Cerebellar cortex (tissue), 1 donor: Measurements from ENCODE around the gene LRRC4C.

Experiments
- DNase-seq: peaks from one replicate; pipeline ENCODE4 v3.0.0-alpha.2; 2015; ENCODE audit warnings: low spot score

The LRRC4C gene

DNA sequence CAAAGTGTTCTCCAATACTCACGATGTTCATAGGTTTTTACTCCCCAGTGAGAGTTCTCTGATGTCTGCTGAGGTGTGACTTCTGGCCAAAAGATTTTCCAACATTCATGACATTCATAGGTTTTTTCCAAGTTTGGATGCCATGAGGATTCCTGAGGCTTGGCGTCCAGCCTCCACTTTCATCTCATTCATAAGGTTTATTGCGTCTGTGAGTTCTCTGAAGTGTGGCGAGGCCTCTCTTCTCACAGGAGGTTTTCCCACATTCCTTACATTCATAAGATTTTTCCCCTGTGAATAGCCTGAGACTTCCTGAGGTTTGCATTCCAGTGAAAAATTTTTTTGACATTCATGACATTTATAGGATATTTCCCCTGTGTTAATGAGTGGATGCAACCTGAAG, 1014.1 kb downstream of the LRRC4C start:
- no peak for DNase-seq

DNA sequence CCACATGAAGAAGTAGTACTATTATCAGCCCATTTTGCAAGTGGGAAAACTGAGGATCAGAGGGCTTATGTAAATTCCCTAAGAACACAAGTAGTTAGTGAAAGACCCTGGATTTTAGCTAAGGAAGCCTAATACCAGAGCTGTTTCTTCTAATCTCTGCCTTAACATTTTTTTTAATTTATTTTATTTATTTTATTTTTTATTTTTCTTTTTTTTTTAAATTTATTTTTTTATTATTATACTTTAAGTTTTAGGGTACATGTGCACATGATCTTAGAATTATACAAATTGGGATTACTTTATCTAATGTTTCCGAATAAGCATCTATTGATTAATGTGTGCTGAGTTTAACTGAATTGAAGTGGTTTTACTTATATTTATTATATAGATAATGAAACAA, 1015.3 kb downstream of the LRRC4C start:
- DNase-seq, result no peak

DNA sequence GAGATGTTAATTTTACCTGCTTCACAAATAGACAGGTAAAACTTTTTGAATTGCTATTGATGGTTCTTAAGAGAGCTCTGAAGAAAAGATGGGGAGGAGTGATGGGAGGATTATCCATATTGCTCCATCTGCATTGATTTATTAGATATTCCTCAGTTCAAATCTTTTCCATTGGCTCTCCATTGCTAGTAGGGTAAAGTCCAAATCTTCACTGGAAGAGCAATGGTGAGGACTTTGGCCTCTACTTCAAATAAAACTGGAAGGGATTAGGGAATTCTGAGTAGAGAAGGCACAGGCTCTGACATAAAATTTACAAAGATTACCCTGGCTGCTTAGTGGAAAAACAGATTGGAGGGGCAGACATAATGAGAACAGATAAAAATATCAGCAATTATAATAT, 1024.1 kb downstream of the LRRC4C start:
- DNase-seq, result no peak

DNA sequence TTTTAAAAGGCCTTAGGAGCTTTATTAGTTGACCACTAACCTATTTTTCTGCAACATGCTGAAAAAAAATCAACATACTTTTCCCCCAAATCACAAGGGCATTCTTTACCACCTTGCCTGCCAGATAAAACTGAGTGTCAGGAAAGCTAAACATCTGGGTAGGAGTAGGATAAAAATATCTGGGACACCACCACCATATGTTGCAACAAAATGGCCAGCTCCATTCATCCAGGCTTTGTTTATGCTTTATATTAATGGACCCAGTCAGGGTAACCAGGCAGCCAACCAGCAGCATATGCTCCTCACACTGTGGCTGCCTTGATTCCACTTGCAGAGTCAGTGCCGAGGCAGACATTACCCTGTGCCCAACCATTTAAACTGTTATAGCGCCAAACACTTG, 1024.5 kb downstream of the LRRC4C start:
- DNase-seq, result peak; percentile 52

DNA sequence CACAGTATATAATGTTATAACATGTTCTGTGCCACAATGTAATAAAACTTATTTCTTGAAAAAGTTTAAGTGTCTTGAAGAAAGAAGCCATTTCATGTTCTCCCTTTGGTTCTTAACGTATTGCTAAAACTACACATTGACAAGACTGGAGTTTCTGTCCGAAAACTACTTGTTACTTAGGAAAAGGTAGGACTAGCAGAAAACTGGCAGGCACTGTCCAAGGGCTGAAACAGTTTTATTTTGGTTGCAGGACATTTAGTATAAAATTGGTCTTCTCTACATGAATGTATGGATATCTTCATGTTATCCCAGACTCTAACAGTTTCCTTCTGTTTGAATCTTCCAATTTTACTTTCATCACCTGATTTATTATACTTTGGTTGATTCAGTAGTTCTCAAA, 1027.1 kb downstream of the LRRC4C start:
- no peak for DNase-seq

DNA sequence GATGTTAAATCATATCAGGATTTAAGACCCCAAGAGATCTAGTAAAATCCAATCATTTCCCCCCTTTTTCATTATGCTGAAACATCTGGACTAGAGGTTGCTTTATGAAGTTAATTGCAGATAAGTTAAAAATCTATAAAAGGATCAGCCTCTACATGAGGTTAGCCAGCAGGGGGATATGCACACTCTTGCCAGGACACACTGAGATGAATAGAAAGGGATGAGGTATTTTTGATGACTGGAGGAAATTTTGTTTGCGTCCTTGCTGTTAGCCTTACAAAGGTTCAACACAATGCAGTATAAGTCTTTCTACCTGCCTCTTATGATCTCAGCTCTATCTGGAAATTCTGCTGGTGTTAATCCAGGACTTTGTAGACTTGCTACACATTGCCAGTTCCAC, 1034.3 kb downstream of the LRRC4C start:
- DNase-seq, result no peak

DNA sequence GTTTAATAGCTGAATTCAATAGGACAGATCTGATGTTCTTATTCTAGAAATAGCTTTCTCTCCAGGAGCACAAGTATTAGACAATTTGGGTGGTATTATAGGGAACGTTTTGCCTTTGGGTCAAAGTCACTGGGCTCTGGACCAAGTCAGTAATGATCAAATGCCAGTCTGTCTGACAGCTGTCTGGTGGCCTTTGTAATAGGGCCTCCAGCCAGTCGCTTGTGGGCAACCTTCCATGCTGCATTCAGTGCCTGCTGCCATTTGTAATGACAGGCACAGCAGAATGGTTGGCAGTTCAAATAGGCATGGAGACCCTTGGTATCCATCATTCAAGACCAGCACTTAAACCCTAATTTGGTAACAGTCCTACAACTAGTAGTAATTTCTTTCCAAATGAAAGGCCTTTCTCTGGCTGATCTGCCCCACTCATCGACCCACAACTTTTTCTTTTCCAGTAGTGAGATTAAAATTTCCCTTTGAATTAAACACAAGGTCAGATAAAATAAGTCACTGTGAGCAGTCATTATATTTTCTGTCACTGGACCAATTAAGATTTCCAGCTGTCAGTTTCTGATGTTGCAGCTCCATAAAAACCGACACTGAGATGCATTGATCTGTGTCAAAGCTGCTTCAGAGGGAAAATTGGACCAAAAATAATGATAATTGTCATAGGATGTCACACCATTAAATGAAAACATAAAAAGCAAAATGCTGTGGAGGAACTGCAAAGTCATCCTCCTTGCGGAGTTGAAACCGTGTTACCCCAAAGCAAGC, 1038.1 kb downstream of the LRRC4C start:
- DNase-seq, result no peak

DNA sequence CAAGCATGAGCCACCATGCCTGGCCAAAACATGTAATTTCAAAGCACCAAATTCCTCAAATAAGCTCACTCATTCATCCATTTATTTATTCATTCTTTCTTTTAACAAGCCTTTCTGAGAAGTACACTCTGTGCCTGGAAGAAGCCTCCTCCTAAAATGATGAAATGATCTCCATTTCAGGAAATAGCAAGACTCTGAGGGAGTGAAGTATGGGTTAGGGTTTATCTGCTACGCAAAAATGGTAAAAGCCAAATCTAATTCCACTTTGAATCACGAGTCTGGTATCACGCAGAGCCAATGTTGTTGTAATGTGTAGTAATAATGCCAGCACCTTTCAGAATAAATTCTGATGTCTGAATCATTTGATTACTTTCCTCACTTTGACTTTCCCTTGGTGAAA, 1041.8 kb downstream of the LRRC4C start:
- no peak for DNase-seq

DNA sequence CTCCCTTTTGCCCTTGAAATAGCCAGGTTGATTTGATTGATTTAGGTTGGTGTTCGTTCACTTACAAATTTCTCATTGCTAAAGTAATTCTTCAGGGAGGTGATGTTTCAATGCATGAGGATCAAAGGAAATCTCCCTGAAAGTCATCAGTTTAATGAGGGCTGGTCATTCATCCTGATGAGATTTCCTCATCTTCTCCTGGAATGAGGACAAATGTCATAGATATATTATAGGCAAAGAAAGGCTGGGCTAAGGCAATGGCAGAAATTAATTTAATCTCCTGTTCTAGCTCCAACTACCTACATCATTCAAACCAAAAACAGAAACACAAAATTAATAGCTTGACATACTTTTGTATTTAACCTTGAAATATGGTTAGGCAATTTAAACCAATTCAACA, 1052.1 kb downstream of the LRRC4C start:
- DNase-seq, result no peak

DNA sequence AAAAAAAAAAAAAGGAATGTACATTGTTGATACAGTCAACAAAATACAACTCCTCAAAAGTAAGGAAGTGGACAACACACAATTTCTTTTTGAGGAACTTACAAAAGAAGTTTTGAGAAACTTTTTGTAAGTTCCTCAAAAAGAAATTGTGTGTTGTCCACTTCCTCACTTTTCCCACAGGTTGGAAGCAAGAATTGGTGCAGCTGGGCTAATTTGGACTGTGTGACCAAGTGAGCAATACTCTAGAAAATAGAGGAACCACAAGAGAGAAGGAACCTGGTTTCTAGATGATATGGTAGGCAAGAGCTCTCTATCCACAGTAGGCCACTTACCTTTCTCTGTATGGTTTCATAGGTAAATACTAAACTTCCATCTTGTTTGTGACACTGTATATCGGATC, 1053.8 kb downstream of the LRRC4C start:
- DNase-seq, result no peak

DNA sequence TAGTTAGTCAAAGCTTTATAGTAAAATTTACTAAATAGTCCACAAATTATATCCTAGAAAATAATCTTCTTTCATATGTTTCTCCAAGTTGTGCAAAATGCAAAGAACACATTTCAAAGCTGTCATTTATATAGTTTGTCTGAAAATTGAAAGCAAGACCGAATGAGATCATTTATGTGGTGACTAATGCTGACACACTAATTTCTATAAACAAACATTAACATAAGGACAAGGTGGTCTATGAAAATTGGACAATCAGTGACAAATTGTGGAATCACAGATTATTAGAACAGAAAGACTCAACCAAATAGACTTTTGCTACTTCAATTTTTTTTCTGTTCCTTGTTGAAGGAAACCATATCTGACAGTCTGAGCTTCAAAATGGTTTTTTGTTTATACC, 1056.1 kb downstream of the LRRC4C start:
- no peak for DNase-seq

DNA sequence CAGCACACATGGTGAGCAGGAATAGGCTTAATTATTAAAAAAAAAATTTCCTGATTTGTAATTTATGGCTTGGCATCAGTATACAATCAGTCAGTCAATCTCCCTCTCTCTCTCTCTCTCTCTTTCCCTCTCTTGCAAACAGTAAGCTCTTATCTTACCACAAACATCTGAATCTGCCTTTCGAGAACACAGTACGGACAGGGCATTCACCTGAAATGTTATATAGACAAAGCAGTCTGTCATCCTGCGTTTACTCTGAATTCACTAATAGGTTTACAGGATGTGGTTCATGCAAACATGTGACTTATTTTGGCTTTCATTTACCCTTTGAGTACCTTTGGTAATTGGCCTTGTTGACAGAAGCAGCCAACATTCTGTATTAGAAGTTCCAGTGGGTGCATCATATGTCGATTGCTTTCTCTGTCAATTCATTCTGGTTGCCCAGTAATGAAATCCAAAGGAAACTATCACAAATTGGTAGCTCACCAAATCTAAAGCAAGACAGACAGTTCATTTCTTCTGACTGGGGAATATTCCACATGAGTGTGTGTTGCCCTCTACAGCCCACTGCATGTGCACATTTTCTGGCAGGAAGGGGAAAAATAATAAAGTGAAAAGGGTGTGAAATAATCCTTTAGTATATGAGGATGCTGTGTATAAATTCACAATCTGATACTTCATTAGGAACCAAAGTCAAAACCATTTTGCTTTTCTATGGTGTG, 1058.2 kb downstream of the LRRC4C start:
- DNase-seq, result no peak

DNA sequence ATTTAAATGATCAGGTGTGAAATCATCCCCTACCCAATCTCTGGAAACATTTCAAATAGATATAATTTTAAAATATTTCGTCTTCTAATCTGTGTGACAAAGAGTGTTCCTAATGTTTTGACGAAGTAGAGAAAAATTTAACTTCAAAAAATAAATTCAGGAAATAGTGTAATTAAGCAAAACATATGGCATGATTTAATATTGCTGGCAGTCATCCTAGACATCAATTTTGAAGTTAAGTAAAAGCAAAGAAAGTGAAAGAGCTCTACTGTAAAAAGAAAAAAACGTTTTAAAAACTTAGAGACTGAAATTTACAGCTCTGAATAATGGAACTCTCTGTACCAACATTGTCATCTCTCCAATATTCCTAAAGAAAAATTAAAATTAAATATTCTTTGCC, 1062.3 kb downstream of the LRRC4C start:
- no peak for DNase-seq

DNA sequence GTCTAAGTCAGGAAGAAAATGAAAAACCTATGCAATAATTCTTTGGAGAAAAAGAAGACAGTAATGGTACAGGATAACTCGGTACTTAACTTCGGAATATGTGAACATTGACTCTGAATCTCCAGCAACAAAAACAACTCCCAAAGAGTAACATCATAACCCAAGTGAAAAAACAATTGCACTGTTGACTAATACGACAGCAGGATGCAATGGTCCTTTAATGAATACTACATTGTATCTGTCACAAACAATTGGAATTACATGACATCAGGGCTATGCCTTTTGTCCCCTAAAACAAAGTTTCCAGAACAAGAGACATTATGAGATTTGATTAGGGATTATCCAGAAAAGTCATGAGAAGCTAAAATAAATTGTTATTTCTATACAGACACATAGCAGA, 1065.9 kb downstream of the LRRC4C start:
- DNase-seq, result no peak

DNA sequence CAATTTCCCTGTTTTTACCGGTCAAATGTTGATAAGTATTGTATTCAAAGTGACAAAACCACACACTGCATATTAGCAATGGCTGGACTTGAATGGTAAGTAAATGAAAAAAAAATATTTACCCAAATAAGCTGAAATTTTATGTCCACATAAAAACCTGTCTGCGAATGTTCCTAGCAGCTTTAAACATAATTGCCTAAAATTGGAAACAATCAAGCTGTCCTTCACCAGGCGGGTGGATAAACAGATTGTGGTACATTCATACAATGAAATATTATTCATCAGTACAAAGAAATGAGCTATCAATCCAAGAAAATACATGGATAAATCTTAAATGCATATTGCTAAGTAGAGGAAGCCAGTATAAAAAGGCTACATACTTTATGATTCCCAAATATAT, 1067.8 kb downstream of the LRRC4C start:
- no peak for DNase-seq

DNA sequence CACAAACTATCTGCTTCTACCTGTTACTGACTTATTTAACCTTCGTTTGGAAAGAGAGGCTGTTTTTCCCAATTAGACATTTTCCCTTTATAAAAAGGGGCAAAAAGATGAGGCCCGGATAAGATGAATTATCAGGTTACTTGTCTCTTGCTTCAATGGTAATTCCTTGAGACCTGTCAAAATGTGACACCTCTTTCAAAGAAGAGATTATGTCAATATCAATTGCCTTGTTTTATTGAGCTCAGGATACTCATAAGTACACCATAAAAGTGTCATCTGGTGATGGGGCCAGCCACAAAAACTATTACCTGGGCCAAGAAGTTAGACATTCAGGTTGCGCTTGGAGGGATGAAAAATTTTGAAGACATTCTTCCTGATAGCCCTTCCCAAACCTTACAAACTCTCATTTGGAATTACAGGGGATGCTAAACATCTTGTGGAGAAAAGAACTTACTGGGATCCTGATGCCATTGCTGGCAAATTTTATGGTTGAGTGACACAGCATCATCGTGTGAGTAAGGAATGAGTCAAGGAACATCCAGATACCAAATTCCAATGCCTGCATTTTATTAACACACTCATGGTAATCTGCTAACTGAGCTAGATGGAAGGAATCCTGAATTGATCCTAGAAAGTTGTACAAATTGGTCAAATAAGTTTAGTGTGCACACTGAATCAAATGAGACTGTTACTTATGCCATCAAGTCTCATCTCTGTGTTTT, 1071.2 kb downstream of the LRRC4C start:
- no peak for DNase-seq

DNA sequence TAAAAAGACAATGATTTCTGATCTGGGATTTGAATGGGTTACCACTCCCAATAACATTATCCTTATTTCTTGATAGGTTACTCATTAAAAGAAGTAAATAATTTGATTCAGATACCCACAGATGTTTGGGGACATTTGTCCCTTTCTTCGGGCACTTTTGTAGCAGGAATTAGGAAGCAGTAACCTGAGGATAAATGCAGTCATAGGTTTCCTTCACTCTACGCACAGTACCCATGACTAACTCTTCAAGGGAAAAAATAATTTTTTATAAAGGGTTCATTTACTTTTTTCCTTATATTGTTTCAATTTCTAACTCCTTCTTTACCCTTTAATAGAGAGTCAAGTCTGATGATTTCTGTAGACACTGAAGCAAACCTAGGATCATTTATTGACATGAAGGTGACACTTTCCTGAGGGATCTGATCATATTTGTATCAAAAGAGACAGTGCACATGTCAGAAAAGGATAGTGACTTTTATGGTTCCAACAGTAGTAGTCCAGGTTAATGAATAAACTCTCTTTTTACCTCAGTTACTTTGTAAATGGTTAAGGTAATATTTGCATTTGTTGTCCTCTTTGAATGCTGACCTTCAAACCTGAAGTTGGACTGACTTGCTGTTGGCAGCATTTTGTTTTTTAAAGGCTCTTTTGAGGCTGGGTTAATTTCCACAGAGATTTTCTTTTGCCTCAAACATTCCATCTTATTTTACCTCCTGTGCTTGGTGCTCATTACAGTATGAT, 1072.0 kb downstream of the LRRC4C start:
- no peak for DNase-seq

DNA sequence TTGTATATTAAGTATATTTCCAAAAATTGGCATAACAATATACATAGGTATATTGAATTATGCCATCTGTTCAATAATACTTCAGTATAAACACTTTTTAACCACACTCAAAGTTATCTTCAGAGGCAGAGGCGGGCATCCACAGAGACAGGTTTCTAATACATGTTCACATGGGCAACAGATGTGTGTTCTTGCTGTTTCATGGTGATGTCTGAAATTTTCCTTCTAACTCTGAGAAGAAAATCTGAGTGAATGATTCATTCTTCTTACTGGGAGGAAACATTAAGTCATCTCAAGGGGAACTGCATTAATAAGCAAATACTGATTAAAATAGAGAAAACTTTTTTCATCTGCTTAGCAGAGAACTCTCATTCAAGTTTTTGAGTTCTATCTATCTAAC, 1074.5 kb downstream of the LRRC4C start:
- DNase-seq, result no peak

DNA sequence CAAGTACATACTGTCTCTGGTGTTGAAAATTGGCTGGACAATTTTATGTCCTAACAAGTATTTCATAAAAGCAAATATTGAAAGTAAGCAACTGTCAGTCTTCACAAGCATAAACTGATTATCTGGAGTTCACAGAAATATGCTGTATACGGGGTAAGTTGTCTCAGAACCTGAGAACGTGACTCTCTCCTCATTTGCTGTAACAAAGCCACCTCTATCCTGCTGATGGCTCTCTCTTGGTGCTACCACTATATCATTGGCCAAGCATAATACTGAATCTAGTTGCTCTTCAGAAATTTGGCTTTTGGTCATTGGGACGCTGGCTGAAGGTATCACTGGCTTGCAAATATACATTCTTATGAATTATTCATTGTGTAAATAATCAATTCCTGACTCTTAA, 1078.0 kb downstream of the LRRC4C start:
- no peak for DNase-seq

DNA sequence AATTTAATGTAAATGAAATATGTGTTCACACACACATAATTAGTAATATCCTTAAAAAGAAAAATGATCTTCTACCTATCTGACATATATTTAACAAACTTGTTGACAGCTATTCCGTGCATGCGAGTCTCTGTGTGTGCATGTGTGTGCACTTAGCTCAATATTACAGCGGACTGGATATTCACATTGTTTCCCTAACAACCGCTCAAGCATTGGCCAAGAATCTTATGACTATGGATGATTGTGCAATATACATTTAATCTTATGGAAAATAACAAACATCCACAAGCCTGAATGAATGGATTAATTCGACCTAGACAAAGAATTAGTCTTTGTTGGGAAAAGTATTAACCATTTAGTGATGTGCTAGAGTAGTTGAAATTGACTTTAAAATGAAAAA, 1078.6 kb downstream of the LRRC4C start:
- DNase-seq, result no peak

DNA sequence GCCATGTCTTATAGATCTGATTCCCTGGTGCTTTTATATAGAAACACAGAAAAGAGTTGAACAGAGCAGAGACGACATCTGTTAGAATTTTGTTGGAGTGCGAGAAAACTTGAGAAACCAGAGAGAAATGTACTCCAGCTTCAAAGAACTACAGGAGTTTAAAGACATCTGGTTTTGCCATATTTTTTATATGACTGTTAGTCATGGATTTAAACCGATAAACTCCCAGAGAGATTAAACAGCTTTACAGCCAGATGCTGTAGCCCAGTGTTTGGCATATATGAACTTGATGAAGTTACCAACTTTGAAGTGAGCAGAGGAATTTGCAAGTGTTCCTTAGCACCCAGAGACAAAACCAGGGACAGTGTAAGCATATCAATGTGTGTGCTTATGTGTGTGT, 1083.1 kb downstream of the LRRC4C start:
- DNase-seq, result no peak

DNA sequence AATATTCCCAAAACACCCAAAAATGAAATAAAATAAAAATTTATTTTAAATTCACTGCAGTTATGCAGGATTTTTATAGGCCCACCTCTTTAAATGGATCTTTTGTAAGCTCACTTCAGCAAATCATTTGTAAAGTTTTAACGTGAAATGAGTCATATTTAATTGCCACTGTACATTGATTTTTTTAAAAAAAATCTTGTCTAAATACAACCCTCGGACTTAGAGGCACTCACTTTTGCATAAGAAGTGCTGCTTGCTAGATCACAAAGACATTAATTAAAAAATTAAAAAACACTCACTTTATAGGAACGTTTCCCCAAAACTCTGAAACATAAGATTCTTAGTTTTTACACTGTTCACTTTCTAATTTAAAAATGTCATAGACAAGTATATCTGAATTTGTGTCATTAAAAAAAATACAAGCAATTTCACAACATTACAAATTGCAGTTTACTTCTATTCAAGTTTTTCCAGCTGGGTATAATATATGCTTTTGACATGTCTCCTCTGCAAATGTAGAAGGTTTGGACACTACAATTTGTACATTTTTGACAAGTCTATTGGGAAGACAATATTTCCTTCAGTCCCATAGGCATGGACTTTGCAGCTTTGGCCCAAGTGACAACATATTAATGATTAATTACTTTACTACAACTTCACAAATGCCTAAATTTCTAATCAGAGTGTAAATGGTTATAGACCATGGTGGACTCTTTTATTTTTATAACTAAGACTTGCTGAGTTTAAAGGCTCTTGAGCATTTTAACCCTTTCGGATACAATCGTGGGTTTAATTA, 1088.4 kb downstream of the LRRC4C start:
- DNase-seq, result no peak
